ENCODE data around the gene PRUNE2. TPM values are rescaled to one million over a fixed set of nuclear protein-coding genes. Genes with fewer than 3 reads are reported as not detected.

The PRUNE2 gene
- total and polyA plus RNA-seq, 9 of the 15 experiments (the other 6 are each of a cell fraction or from before 2014, with no cell fraction given), result 0.05 to 0.45 (median 0.18) TPM; not detected in 1

GRCh38 chr9:76895186-76895585, 10.7 kb downstream of the PRUNE2 start:
- Histone ChIP-seq H3K9me1 (ENCODE audit: control insufficient read depth, insufficient read depth, low read length) (no peaks in the 10 kb centered on the region), H2AFZ (ENCODE audit: low read depth, low read length) (no peak overlapping the region), H3K4me3 (no peak overlapping the region), H3K9me3 (replicated peaks; ENCODE audit: control insufficient read depth, insufficient read depth, low read depth, low read length) (no peaks in the 10 kb centered on the region), H3K79me2 (ENCODE audit: control insufficient read depth, insufficient read depth, low read length) (no peaks in the 10 kb centered on the region), H3K27me3 (ENCODE audit: control insufficient read depth in 2 of 2, insufficient read depth in 2 of 2, low read length in 2 of 2) (no peaks in the 10 kb centered on the region), H3K4me2 (ENCODE audit: insufficient read depth, low read length) (no peak overlapping the region), H4K20me1 (replicated peaks; ENCODE audit: control insufficient read depth, insufficient read depth, low read length) (no peaks in the 10 kb centered on the region), H3K9ac (ENCODE audit: insufficient read depth in 1 of 2, low read depth in 2 of 2, low read length in 2 of 2) (no peak overlapping the region), H3K4me1 (replicated peaks in 1 of 2; ENCODE audit: control insufficient read depth in 2 of 2, insufficient read depth in 2 of 2, low read length in 2 of 2) (no peaks in the 10 kb centered on the region), H3K27ac (ENCODE audit: extremely low read depth, low read depth, low read length) (no peak overlapping the region), H3K36me3 (ENCODE audit: control insufficient read depth, insufficient read depth, low read length) (no peaks in the 10 kb centered on the region)
- no TSS peak for BruUV-seq (replicated peaks)
- ATAC-seq (no peak), DNase-seq (ENCODE audit: extremely low read depth in 1 of 4, low spot score in 3 of 4) (no peak), FAIRE-seq (no peak)
- intact Hi-C loops (cut with micrococcal nuclease) (no loop called here), in situ Hi-C loops (cut with MboI) (no loop called here)
- 2% methylated on average over 6 of the region's 6 CpGs for WGBS (ENCODE audit: insufficient coverage, low coverage, missing lambda C conversion rate)
- POLR2A ChIA-PET, result no interaction called here
- CTCF ChIA-PET (ENCODE audit: low intra/inter-chr PET ratio), result no interaction called here
- TF ChIP-seq ZNF780A (CRISPR knock-in tag; IDR thresholded peaks at IDR 0.05) (no peak), TAF9B (IDR thresholded peaks at IDR 0.05; ENCODE audit: partially characterized antibody) (no peak), ZFP30 (CRISPR knock-in tag; IDR thresholded peaks at IDR 0.05; ENCODE audit: borderline replicate concordance) (no peak), ZNF507 (tag; conservative IDR thresholded peaks at IDR 0.05) (no peak), NFXL1 (CRISPR knock-in tag; IDR thresholded peaks at IDR 0.05) (no peak), ZBTB1 (CRISPR knock-in tag; IDR thresholded peaks at IDR 0.05; ENCODE audit: borderline replicate concordance, low read depth) (no peak), FIP1L1 (IDR thresholded peaks at IDR 0.05; ENCODE audit: low read depth, low read length, poor library complexity, severe bottlenecking) (no peak), CEBPB (tag; IDR thresholded peaks at IDR 0.05) (no peak), CHCHD3 (CRISPR knock-in tag; IDR thresholded peaks at IDR 0.05) (no peak), TFAM (CRISPR knock-in tag; conservative IDR thresholded peaks at IDR 0.05) (no peak)
- TF ChIP-seq, protein P1, sequence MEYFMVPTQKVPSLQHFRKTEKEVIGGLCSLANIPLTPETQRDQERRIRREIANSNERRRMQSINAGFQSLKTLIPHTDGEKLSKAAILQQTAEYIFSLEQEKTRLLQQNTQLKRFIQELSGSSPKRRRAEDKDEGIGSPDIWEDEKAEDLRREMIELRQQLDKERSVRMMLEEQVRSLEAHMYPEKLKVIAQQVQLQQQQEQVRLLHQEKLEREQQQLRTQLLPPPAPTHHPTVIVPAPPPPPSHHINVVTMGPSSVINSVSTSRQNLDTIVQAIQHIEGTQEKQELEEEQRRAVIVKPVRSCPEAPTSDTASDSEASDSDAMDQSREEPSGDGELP (CRISPR knock-in tag; IDR thresholded peaks at IDR 0.05; ENCODE audit: borderline replicate concordance), result no peak
- TF ChIP-seq, protein P2, sequence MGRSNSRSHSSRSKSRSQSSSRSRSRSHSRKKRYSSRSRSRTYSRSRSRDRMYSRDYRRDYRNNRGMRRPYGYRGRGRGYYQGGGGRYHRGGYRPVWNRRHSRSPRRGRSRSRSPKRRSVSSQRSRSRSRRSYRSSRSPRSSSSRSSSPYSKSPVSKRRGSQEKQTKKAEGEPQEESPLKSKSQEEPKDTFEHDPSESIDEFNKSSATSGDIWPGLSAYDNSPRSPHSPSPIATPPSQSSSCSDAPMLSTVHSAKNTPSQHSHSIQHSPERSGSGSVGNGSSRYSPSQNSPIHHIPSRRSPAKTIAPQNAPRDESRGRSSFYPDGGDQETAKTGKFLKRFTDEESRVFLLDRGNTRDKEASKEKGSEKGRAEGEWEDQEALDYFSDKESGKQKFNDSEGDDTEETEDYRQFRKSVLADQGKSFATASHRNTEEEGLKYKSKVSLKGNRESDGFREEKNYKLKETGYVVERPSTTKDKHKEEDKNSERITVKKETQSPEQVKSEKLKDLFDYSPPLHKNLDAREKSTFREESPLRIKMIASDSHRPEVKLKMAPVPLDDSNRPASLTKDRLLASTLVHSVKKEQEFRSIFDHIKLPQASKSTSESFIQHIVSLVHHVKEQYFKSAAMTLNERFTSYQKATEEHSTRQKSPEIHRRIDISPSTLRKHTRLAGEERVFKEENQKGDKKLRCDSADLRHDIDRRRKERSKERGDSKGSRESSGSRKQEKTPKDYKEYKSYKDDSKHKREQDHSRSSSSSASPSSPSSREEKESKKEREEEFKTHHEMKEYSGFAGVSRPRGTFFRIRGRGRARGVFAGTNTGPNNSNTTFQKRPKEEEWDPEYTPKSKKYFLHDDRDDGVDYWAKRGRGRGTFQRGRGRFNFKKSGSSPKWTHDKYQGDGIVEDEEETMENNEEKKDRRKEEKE (IDR thresholded peaks at IDR 0.05; ENCODE audit: borderline replicate concordance in 1 of 2, control insufficient read depth in 1 of 2, low read depth in 2 of 2, low read length in 1 of 2), result no peak
- TF ChIP-seq, protein P3, sequence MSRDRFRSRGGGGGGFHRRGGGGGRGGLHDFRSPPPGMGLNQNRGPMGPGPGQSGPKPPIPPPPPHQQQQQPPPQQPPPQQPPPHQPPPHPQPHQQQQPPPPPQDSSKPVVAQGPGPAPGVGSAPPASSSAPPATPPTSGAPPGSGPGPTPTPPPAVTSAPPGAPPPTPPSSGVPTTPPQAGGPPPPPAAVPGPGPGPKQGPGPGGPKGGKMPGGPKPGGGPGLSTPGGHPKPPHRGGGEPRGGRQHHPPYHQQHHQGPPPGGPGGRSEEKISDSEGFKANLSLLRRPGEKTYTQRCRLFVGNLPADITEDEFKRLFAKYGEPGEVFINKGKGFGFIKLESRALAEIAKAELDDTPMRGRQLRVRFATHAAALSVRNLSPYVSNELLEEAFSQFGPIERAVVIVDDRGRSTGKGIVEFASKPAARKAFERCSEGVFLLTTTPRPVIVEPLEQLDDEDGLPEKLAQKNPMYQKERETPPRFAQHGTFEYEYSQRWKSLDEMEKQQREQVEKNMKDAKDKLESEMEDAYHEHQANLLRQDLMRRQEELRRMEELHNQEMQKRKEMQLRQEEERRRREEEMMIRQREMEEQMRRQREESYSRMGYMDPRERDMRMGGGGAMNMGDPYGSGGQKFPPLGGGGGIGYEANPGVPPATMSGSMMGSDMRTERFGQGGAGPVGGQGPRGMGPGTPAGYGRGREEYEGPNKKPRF (IDR thresholded peaks at IDR 0.05; ENCODE audit: low read depth, low read length), result no peak
- TF ChIP-seq, protein P4, sequence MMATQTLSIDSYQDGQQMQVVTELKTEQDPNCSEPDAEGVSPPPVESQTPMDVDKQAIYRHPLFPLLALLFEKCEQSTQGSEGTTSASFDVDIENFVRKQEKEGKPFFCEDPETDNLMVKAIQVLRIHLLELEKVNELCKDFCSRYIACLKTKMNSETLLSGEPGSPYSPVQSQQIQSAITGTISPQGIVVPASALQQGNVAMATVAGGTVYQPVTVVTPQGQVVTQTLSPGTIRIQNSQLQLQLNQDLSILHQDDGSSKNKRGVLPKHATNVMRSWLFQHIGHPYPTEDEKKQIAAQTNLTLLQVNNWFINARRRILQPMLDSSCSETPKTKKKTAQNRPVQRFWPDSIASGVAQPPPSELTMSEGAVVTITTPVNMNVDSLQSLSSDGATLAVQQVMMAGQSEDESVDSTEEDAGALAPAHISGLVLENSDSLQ (IDR thresholded peaks at IDR 0.05), result no peak
- TF ChIP-seq, protein P5, sequence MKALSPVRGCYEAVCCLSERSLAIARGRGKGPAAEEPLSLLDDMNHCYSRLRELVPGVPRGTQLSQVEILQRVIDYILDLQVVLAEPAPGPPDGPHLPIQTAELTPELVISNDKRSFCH (CRISPR knock-in tag; IDR thresholded peaks at IDR 0.05), result no peak
- TF ChIP-seq, protein P5 (tag; IDR thresholded peaks at IDR 0.05), result no peak

Data from K562 (cell line).